Central memory CD8-positive, alpha-beta T cell (primary cell): ENCODE results near the gene GBP6.
A peak's percentile ranks its signal among the peaks of the same experiment; 100 is the strongest.
"Not testable (repeated sequence)": the region's sequence is repeated elsewhere in the genome, so short reads cannot be mapped to it uniquely, and the experiment has no call there.

ENCODE experiments used
- ATAC-seq: fragments of 150-1000 bp; cut with Tn5 transposase; replicated peaks from 2 replicates; pipeline ENCODE4 v1.10.0; 2022; ENCODE audit warnings: mild to moderate bottlenecking, moderate FRiP score, moderate number of reproducible peaks; ENCODE audit not compliant: poor library complexity, severe bottlenecking; ENCODE audit errors: extremely low read depth
- DNase-seq, 2 donors: peaks; one replicate each; pipeline ENCODE4 v3.0.0; 2021; ENCODE audit warnings: low spot score in 2 of 2
- H3K27ac Mint-ChIP-seq: one replicate; pipeline ENCODE4 v1.8.0; 2022; ENCODE audit warnings: low read depth, mild to moderate bottlenecking, moderate library complexity, mixed read lengths
- H3K27me3 Mint-ChIP-seq: one replicate; pipeline ENCODE4 v1.8.0; 2022; ENCODE audit warnings: mixed read lengths
- H3K36me3 Mint-ChIP-seq: one replicate; pipeline ENCODE4 v1.8.0; 2022; ENCODE audit warnings: mild to moderate bottlenecking, moderate library complexity, mixed read lengths; ENCODE audit not compliant: insufficient read depth
- H3K4me1 Mint-ChIP-seq: one replicate; pipeline ENCODE4 v1.8.0; 2022; ENCODE audit warnings: mixed read lengths
- H3K4me3 Mint-ChIP-seq: one replicate; pipeline ENCODE4 v1.8.0; 2022; ENCODE audit warnings: mild to moderate bottlenecking, moderate library complexity, mixed read lengths
- H3K9me3 Mint-ChIP-seq: one replicate; pipeline ENCODE4 v1.8.0; 2022; ENCODE audit warnings: mixed read lengths

GBP6 gene

GRCh38 chr1:89434058-89434780 is 70.4 kb downstream of the GBP6 start:
- ATAC-seq = peak; percentile 70

More at GRCh38 chr1:89434058-89434780, 70.4 kb downstream of the GBP6 start:
- H3K27ac Mint-ChIP-seq, DNase-seq, H3K36me3 Mint-ChIP-seq, H3K4me3 Mint-ChIP-seq, H3K9me3 Mint-ChIP-seq, H3K4me1 Mint-ChIP-seq, H3K27me3 Mint-ChIP-seq: not testable (repeated sequence)
